Adipocyte (in vitro differentiated cells): ENCODE data around the gene CNR1.

ENCODE experiments used
- DNase-seq: peaks from one replicate; pipeline ENCODE4 v3.0.0-alpha.2; 2015; ENCODE audit warnings: low read depth
- H3K27me3 ChIP-seq: replicated peaks from 2 replicates; pipeline ENCODE4 v1.7.0; 2013; ENCODE audit warnings: mild to moderate bottlenecking, low read length, moderate library complexity; ENCODE audit not compliant: control insufficient read depth, insufficient read depth
- H3K36me3 ChIP-seq: 2 replicates; pipeline ENCODE4 v1.7.0; 2013; ENCODE audit warnings: low read length, mild to moderate bottlenecking, moderate library complexity; ENCODE audit not compliant: control insufficient read depth, insufficient read depth, severe bottlenecking
- H3K4me1 ChIP-seq: 2 replicates; pipeline ENCODE4 v1.7.0; 2013; ENCODE audit warnings: mild to moderate bottlenecking, low read length, moderate library complexity; ENCODE audit not compliant: control insufficient read depth, insufficient read depth
- H3K4me3 ChIP-seq: 2 replicates; pipeline ENCODE4 v1.7.0; 2013; ENCODE audit warnings: mild to moderate bottlenecking, low read length, moderate library complexity
- H3K9ac ChIP-seq: 2 replicates; pipeline ENCODE4 v1.7.0; 2013; ENCODE audit warnings: mild to moderate bottlenecking, low read length, moderate library complexity
- H3K9me3 ChIP-seq: 2 replicates; pipeline ENCODE4 v1.7.0; 2013; ENCODE audit warnings: mild to moderate bottlenecking, low read length, moderate library complexity; ENCODE audit not compliant: control insufficient read depth

The CNR1 gene

DNA sequence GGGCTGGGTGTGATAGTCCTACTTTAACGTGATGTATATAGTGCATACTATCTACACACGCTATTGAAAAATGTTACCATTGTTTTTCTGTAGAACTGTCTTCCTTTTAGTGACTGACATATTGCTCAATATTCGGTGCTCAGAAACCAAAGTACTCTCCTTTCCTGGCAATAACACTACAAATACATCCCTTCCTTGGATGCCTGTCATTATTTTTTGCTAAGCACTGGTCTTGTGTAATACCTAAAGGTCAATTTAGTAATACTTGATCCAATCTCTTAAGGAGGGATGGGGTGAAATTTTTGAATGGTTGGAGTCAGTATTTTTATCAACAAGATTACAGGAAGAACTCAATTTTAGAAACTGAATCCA lies 23.9 kb downstream of the CNR1 start:
- DNase-seq = no peak
- Histone ChIP-seq H3K4me1 (peaks cover 9% of the 10 kb centered on the region), H3K9ac (no peak overlapping the region), H3K36me3 (no peaks in the 10 kb centered on the region), H3K27me3 (no peaks in the 10 kb centered on the region), H3K4me3 (no peak overlapping the region), H3K9me3 (no peaks in the 10 kb centered on the region)

DNA sequence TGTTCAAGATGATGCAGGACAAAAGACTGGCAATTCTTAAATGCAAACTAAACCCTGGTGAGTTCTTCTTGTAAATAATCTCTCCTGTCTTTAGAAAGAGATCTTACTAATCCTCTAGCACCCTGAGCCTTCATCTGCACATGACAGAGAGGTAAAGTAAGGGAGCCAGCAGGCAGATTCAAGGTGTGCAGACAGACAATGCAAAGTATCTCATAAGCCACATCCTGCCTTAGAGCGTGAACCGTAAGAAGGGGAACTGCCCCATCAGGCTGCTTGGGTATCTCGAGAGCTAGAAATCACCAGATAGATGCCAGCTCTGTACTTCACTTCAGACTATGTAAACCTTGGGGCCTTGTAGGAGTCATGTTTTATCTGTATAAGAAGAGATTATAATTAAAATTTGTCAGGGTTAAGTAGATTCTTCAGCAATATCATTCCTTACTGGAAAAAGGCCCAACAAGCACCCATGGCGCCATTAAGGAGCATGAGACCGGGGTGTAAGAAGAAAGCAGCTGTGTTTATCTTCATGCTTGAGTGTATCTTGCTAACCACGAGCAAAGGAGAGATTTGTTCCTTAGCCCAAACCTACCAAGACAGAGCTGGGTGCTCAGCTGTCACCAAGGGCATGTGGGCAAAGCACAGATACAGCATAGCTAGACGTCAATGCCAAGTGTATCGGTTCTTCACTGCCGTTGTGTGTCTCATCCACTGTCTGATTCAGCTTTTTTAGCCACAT lies 24.4 kb downstream of the CNR1 start:
- no peaks in the 10 kb centered on the region for H3K9me3 ChIP-seq
- no peak overlapping the region for H3K4me3 ChIP-seq
- H3K9ac ChIP-seq = no peak overlapping the region
- no peaks in the 10 kb centered on the region for H3K36me3 ChIP-seq
- no peak for DNase-seq
- H3K27me3 ChIP-seq = no peaks in the 10 kb centered on the region
- peaks cover 9% of the 10 kb centered on the region for H3K4me1 ChIP-seq

DNA sequence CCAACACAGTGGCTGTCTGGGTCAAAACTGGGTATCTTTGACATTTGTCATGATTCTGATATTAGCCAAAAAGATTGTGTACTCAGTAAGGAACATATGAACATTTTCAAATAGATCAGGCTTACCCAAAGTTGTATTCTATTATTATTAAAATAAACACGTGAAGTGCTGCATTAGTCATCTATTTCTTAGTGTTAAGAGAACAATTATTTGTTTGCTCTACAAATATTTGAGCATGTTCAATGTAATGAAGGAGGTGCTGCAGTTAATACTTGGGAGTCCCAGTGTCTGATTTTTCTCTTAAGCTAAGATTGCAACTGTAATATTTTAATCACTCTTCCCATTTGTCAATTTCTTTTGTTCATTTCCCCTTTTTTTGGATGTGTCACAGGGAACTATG lies 28.2 kb downstream of the CNR1 start:
- H3K9ac ChIP-seq = no peak overlapping the region
- no peak for DNase-seq
- no peak overlapping the region for H3K4me3 ChIP-seq
- peaks cover 3% of the 10 kb centered on the region for H3K27me3 ChIP-seq
- H3K9me3 ChIP-seq = peaks cover 6% of the 10 kb centered on the region
- no peaks in the 10 kb centered on the region for H3K36me3 ChIP-seq
- H3K4me1 ChIP-seq = peaks cover 9% of the 10 kb centered on the region

DNA sequence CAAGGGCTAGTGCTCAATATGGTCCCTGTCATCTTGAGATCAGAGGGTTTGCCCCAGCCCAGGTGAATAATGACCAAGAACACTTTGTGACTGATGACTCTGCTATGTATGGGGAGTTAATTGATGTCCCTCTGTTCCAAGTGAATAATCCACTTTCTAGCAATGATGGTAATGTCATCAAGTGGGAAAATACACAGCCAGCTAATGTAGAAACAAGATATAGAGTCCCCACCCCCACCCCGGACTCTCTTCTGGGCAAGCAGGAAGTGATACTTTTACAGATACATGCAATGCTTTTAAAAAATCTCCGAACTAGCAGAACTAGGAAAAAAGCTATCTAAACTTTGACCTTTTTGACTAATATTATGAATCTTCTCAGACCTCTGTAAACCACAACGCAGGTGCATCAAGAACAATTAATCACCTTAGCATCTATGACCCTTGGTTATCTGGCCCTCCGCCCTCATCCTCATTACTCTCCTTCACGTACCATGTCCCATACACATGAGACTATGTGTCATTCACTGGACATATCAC lies 30.5 kb downstream of the CNR1 start:
- no peak overlapping the region for H3K9ac ChIP-seq
- no peak for DNase-seq
- H3K4me3 ChIP-seq = no peak overlapping the region
- H3K36me3 ChIP-seq = no peaks in the 10 kb centered on the region
- peaks cover 6% of the 10 kb centered on the region for H3K9me3 ChIP-seq
- H3K27me3 ChIP-seq = peaks cover 3% of the 10 kb centered on the region
- no peaks in the 10 kb centered on the region for H3K4me1 ChIP-seq

DNA sequence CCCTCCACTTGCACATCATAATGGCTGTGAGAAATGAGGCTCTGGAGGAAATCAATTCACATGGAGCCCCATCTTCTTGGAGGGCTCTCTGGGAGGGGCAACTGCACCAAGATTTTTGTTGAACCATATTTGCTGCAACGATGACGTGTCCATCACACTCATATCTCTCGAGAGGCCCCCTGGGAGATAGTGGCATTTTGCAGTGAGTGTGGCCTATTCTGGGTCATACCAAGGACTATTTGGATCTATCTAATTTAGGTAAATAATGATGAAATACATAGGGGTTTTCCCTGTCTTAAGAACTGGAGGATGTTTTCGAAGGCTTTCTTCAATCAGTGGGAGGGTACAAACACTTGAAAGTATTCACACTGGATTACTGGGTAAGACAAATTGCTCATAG lies 31.6 kb downstream of the CNR1 start:
- peaks cover 6% of the 10 kb centered on the region for H3K9me3 ChIP-seq
- H3K27me3 ChIP-seq = peaks cover 3% of the 10 kb centered on the region
- no peaks in the 10 kb centered on the region for H3K36me3 ChIP-seq
- H3K4me1 ChIP-seq = no peaks in the 10 kb centered on the region
- DNase-seq = no peak
- H3K4me3 ChIP-seq = no peak overlapping the region
- no peak overlapping the region for H3K9ac ChIP-seq

DNA sequence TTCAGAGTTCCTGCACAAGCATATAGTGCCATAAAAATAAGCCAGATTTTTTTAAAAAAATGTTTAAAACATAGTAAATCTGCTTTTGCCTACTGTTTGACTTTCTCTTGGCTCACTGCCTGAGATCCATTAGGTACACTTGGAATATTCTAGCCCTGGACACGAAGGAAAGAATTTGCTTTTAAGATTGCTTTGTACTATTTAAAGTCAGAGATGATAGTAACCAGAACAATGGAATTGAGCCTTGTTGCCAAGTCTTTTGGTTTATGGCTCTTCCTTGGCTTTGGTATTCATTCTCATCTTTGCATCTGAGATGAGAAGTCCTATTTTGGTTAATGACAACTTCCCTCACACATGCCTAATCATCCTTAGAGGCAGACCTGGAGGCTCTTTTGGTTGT lies 32.4 kb downstream of the CNR1 start:
- Histone ChIP-seq H3K4me1 (no peaks in the 10 kb centered on the region), H3K9ac (no peak overlapping the region), H3K4me3 (no peak overlapping the region), H3K27me3 (peaks cover 3% of the 10 kb centered on the region), H3K9me3 (peaks cover 6% of the 10 kb centered on the region), H3K36me3 (no peaks in the 10 kb centered on the region)
- DNase-seq = no peak

DNA sequence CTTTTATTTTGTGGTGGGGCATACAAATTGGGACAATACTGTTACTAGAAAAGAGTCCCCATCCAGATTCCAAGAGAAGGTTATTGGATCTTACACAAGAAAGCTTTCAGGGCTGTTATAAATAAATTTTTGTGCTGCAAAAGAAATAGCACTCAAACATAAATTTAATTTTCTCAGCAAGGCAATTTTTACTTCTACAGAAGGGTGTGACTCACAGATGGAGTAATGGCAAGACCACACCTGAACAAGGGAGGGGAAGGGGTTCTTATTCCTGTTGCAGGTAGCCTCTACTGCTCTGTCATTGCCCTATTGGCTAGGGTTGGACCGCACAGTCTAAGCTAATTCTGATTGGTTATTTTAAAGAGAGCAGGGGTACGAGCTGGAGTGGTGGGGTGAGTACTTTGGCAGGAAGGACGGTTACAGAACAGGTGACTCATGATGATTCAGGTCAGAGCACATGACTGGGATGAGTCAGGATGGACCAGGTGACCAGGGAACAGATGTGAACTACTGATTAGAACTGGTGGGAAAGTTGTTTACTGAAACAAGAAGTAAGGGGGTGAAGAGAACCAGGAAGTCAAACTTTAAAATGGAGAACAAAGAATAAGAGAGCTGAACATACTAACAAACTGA lies 41.1 kb downstream of the CNR1 start:
- Histone ChIP-seq H3K4me3 (no peak overlapping the region), H3K4me1 (no peaks in the 10 kb centered on the region), H3K9ac (no peak overlapping the region), H3K9me3 (peaks cover 36% of the 10 kb centered on the region), H3K27me3 (no peaks in the 10 kb centered on the region), H3K36me3 (no peaks in the 10 kb centered on the region)
- no peak for DNase-seq

DNA sequence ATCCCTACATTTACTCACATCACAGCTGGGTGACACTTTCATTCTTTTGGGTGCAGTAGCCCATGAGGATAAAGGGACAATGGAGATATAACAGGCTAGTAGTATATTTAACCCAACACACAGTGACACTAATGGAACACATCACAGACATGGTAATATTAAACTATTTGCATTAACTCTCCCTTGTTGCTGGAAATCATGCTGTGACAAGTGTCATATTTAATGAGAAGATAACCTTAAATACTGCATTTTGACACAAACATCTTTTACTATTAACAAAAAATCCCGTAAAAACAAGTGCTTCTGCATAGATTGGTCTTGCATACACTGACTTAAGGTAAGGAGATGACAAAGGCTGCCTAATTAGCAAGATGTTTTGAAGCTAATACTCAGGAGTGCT lies 45.5 kb downstream of the CNR1 start:
- DNase-seq = no peak
- Histone ChIP-seq H3K4me1 (no peaks in the 10 kb centered on the region), H3K4me3 (no peak overlapping the region), H3K9ac (no peak overlapping the region), H3K27me3 (no peaks in the 10 kb centered on the region), H3K9me3 (peaks cover 28% of the 10 kb centered on the region), H3K36me3 (no peaks in the 10 kb centered on the region)

DNA sequence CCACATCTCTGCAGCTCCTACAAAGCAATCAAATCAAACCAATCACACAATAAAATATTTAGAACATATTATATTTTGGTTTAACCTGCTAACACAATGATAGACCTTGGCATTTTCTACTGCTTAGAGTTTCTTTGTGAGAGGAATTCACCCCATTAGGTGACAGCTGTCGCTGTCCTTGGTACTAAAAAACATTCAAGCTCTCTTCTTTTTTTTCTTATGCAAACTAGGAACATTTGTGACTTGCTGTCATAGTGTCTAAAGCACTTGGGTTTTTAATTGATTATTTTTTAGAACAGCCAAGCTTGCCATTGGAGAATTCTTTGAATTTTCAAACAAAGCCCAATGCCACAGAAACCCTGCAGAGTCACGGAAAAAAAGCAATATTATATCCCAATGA lies 46.4 kb downstream of the CNR1 start:
- DNase-seq = no peak
- no peak overlapping the region for H3K4me3 ChIP-seq

DNA sequence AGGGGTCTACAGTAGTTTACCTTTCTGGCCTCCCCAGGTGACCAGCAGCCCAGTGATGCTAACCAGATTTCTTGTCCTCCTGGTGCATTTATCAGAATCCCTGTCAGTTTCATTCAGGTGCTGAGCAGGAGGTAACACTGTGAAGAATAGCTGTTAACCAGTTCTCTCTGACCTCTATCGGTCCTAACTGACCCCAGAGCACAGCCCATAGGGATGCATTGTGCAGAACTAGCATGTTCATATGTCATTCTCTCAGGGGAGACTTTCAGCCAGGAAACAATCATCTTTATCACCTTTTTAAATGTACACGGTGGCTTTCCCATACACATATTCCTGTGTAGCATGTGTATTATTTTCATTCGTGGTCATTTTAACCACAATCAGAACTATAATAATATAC lies 49.9 kb downstream of the CNR1 start:
- Histone ChIP-seq H3K36me3 (no peaks in the 10 kb centered on the region), H3K4me3 (no peak overlapping the region), H3K27me3 (peaks cover 6% of the 10 kb centered on the region), H3K4me1 (no peaks in the 10 kb centered on the region), H3K9ac (no peak overlapping the region), H3K9me3 (no peaks in the 10 kb centered on the region)
- no peak for DNase-seq

More for the DNA sequence above, 46.4 kb downstream of the CNR1 start:
- Histone ChIP-seq H3K4me1 (no peaks in the 10 kb centered on the region), H3K9me3 (peaks cover 21% of the 10 kb centered on the region), H3K9ac (no peak overlapping the region), H3K27me3 (no peaks in the 10 kb centered on the region), H3K36me3 (no peaks in the 10 kb centered on the region)

DNA sequence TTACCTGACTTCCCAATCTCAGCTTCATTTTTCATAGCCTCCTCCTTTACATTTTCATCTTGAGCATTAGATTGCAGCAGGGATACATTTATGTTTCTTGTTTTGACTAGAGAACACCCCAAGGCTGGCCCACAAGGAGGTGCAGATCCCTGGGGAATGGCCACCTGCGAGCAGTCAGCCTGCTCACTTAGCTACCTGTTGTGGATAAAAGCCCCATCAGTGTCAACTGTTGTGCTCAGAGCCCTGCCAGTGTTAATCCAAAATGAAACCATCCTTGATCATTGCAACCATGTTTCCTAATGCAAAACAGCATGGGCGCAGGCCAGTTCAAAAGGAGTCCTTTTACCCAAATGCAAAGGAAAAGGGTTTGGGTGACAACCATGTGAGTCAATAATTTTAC lies 50.8 kb downstream of the CNR1 start:
- H3K4me1 ChIP-seq = no peaks in the 10 kb centered on the region
- H3K4me3 ChIP-seq = no peak overlapping the region
- H3K9ac ChIP-seq = no peak overlapping the region
- peaks cover 6% of the 10 kb centered on the region for H3K27me3 ChIP-seq
- H3K9me3 ChIP-seq = no peaks in the 10 kb centered on the region
- no peaks in the 10 kb centered on the region for H3K36me3 ChIP-seq
- no peak for DNase-seq
